IPS-18c (cell line): Measurements from ENCODE around the gene XIRP2.

ENCODE experiments used
- H3K4me3 ChIP-seq: 2 replicates; pipeline ENCODE4 v1.7.0; 2013; ENCODE audit warnings: low read depth, mild to moderate bottlenecking, low read length, moderate library complexity; ENCODE audit not compliant: insufficient read depth
- H3K9me3 ChIP-seq: one replicate; pipeline ENCODE4 v1.6.1; 2013; ENCODE audit warnings: mild to moderate bottlenecking, low read length, moderate library complexity; ENCODE audit not compliant: control insufficient read depth, insufficient read depth

XIRP2 gene, protein sequence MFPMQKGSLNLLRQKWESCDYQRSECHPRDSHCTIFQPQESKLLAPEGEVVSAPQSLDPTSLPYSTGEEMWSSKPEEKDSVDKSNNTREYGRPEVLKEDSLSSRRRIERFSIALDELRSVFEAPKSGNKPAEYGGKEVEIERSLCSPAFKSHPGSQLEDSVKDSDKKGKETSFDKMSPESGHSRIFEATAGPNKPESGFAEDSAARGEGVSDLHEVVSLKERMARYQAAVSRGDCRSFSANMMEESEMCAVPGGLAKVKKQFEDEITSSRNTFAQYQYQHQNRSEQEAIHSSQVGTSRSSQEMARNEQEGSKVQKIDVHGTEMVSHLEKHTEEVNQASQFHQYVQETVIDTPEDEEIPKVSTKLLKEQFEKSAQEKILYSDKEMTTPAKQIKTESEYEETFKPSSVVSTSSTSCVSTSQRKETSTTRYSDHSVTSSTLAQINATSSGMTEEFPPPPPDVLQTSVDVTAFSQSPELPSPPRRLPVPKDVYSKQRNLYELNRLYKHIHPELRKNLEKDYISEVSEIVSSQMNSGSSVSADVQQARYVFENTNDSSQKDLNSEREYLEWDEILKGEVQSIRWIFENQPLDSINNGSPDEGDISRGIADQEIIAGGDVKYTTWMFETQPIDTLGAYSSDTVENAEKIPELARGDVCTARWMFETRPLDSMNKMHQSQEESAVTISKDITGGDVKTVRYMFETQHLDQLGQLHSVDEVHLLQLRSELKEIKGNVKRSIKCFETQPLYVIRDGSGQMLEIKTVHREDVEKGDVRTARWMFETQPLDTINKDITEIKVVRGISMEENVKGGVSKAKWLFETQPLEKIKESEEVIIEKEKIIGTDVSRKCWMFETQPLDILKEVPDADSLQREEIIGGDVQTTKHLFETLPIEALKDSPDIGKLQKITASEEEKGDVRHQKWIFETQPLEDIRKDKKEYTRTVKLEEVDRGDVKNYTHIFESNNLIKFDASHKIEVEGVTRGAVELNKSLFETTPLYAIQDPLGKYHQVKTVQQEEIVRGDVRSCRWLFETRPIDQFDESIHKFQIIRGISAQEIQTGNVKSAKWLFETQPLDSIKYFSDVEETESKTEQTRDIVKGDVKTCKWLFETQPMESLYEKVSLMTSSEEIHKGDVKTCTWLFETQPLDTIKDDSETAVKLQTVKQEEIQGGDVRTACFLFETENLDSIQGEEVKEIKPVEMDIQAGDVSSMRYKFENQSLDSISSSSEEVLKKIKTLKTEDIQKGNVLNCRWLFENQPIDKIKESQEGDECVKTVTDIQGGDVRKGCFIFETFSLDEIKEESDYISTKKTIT (N-terminal part only)

DNA sequence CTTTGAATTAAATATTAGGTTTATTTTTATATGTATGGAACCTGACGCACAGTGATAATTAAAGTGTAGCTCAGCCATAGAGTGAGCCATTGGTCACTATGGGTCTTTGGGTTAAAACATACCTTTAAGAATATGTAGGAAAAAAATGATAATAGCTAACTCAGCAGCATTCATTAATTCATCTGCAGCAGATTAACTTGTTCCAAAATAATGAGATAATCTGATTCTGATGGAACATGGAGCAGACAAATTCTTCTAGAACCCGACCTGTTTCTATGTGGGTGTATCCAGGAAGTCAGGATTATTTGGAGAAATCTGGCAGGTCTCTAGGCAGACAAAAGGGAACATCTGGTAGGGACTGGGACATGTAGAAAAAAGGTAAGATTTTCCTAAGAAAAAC is at the start of gene XIRP2:
Gene XIRP2 (plus strand): TSS at position 301 of the 400 bp plus-strand sequence. CDS start 15,003 bp downstream, outside the sequence.
- Histone ChIP-seq H3K9me3 (no peaks in the 10 kb centered on the region), H3K4me3 (no peak within 1 kb of the TSS)

DNA sequence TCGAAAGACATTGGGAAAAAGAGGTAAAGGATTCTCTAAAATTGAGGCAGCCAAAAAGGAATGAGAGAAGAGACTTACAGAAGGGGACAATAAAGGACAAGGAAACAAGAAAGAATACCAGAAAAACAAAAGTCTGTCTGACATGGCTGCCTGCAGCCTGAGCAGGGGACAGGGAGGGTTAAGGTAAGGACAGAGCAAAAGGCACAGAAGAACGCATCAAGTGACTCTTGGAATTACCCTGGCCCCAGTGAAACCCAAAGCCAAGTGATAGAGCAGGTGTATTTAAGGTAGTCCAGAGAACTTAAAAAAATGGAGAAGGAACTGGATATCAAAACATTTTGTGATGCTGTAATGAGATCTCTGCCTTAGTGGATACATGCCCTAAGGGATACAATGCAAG is 47.1 kb upstream of the XIRP2 start:
- no peak overlapping the region for H3K4me3 ChIP-seq
- no peaks in the 10 kb centered on the region for H3K9me3 ChIP-seq

DNA sequence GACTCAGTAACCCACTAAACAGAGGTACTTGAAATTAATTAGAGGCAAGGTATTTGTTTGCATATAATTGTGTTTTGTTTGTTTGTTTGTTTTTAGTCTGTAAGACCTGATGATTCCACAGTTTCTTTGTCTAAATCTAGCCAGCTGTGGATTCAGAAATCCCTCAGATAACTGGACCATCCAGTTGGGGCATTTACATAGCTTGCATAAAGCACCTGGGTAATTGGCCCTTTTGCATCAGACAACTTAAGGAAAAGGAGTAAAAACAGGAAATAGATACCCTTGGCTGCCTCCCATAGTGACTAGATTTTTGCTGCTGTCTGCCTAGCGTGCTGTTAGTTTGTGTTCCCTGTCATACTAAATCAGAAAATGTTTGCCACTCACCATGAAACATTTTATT is 46.6 kb upstream of the XIRP2 start:
- H3K4me3 ChIP-seq: no peak overlapping the region
- H3K9me3 ChIP-seq: no peaks in the 10 kb centered on the region

DNA sequence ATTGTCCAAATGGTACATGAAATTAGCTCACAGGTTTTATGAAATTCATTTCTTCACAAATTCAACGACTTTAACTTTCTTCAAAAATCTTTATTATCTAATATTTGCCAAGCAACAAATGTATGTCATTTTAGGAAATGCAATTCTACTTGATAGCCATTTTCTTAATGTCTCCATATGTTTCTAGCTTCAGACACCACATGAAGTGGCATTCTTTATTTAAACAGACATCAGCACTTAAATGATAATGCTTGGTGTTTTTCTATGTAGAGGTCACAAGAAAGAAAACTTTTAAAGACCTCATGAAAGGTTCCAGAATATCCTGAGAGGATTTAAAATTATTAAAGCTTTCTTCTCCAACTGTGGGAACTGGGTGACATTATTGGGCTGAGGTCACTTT is 44.2 kb upstream of the XIRP2 start:
- no peak overlapping the region for H3K4me3 ChIP-seq
- peaks cover 2% of the 10 kb centered on the region for H3K9me3 ChIP-seq

DNA sequence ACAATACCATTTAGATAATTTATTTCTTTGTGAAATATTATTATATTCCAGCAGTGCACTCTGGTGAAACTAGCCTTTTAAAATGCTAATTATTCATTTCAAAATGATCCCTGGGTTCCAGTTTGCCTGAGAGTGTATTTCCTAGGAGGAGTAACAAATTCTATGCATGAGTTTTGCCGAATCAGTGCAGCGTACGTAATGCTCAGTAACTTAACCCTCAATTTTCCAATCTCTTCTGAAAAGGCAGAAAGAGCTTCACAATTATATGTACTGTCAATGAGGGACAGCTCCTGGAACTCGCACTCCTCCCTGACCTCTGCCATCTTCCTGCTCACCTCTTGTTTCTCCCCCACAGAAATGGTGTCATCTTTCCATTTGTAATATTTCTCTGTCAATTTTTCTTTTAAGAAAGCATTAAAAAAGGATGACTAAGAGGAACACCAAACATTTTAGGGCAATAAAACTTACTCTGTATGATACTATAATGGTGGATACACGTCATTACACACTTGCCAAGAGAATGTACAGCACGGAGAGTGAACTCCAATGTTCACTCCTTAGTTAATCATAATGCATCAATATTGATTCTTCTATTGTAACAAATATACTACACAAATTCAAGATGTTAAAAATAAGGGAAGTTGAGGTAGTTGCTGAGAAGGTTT is 25.7 kb upstream of the XIRP2 start:
- H3K4me3 ChIP-seq: no peak overlapping the region
- no peaks in the 10 kb centered on the region for H3K9me3 ChIP-seq

DNA sequence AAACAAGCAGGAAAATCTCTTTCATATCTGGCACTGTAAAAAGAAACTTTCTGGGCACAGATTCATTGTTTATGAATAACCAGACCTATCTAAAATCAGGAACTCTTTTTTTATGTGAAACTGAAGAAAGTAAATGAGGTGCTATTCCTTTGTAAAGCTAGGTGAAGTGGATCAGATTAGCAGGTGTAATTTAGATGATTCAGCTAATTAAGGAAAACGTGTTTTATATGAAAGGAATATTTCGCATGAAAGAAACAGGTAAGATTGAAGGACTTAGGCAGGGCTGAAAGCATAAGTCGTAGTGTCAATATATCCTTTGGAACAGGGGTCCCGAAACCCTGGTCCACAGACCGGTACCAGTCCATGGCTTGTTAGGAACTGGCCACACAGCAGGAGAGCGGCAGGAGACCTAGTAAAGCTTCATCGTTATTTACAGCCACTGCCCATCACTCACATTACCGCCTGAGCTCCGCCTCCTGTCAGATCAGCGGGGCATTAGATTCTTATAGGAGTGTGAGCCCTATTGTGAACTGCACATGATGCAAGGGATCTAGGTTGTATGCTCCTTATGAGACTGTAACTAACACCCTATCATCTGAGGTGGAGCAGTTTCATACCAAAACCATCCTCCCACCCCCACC is 20.3 kb upstream of the XIRP2 start:
- H3K9me3 ChIP-seq: no peaks in the 10 kb centered on the region
- no peak overlapping the region for H3K4me3 ChIP-seq

DNA sequence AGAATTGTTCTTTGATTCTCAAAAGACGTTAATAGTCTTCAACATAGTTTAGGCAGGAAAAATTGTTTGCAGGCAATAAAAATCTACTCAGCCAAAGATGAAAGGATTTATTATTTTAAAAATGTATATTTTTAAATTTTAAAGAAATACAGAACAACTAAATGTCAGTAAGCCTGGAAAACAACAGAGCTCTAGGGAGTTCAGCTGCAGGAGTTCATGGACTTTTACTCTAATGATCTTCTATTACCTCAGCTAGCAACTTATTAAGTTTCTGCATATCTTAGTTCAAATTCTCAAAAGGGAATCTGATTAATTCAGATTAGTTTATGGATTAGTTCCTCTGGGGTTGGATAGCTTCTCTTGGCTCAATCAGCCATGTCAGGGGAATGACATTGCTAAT is 17.9 kb upstream of the XIRP2 start:
- Histone ChIP-seq H3K4me3 (no peak overlapping the region), H3K9me3 (no peaks in the 10 kb centered on the region)

DNA sequence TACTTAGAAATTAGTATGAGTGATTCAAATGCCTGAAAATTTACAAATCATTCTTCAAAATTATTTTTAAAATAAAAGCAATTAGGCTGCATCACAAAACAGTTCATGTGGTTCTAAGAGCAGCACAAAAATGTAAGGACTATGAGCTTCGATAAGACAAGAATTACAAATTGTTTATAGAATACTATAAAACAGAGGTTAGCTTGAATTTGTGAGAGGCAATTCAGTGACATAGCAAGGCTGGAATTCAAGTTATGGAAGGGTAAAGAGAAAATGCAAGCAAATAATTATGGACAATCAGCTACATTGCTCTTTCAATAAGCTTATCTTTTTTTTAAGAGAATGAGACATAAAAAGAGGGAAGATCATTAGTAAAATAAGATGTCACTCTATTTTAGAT is 7.1 kb upstream of the XIRP2 start:
- no peak overlapping the region for H3K4me3 ChIP-seq
- no peaks in the 10 kb centered on the region for H3K9me3 ChIP-seq

DNA sequence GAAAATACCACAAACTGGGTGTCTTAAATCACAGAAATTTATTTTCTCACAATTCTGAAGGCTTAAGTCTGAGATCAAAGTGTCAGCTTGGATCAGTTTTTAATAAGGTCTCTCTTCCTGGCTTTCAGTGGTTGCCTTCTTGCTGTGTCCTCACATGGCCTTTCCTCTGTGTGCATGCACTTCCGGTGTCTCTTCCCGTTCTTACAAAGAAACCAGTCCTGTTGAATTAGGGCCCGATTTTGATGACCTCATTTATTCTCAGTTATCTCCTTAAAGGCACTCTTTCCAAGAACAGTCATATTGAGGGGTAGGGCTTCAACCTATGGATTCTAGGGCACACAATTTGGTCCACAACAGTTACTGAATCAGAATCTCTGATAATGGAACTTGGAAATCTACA is 5.4 kb upstream of the XIRP2 start:
- no peaks in the 10 kb centered on the region for H3K9me3 ChIP-seq
- H3K4me3 ChIP-seq: no peak overlapping the region

DNA sequence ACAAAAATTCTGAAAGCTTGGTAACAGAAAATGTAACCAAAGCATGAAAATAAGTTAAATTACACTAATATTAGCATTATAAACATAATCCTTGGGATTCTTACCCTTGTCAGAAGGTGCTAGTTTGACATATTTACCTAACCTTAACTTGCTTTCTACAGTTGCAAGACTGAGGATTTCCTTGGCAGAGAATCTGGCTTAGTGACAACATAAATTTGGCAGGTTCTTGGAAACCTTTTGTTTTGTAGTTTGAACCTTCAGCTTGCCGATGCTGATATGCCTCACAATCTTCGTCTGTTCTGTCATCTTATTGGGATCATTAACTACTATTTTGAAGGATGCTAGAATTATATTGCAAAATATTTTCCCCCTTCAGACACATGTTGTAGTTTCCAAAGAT is 3.4 kb downstream of the XIRP2 start:
- Histone ChIP-seq H3K4me3 (no peak overlapping the region), H3K9me3 (no peaks in the 10 kb centered on the region)

DNA sequence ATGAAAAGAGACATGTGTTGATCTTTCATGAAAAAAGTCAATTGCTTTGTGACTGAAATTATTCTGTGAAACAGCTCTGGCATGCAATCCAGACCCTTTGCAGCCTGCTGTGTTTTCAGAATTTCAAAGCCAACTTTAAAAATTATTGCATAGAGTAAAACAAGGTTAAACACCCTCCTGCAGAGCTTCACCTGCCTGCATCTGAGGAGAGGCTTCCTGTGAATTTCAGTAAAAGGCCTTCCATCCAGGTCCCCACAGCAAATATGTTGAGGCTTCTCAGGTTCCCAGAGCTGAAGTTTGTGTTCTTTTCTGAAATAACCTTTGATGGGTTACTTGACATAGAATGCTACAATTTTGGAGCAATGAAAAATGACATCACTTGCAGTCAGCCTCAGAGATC is 4.1 kb downstream of the XIRP2 start:
- Histone ChIP-seq H3K4me3 (no peak overlapping the region), H3K9me3 (no peaks in the 10 kb centered on the region)

DNA sequence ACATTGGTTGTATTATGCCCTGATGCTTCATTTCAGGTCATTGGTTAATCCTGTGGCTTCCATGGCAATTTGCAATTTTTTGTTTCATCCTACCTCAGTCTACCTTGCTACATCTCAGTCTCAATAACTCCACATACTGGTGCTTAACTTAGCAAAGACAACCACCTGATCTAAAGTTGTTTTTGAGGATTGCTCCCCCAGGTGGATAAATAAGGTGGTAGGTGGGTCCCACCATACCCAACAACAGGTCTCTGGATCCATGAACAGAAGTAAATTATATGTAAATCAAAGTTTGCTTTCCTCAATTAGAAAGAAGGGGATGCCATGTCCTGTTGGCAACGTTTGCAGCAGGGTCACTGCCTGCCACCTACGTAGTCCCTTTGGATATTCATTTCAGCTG is 7.0 kb downstream of the XIRP2 start:
- H3K9me3 ChIP-seq: no peaks in the 10 kb centered on the region

DNA sequence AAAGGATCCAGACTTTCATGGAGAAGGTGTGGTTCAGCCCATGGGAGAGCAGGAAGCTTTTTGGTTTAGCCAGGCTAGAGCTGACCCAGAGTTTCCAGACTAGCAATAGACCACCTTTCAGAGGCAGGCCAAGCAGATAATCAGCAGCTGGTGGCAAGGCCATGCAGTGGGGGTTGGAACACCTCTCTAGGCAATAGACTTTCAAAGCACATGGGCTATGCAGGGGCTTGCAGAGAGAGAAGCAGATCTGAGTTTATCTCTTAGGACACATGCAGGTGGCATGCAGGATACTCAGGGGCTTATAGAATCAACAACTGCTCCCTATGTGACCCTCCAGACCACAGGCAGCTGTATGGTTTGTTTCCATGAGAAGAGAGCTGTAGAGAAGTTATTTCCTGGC is 9.4 kb downstream of the XIRP2 start:
- H3K9me3 ChIP-seq: no peaks in the 10 kb centered on the region
- no peak overlapping the region for H3K4me3 ChIP-seq

More for the DNA sequence above, 7.0 kb downstream of the XIRP2 start:
- no peak overlapping the region for H3K4me3 ChIP-seq

DNA sequence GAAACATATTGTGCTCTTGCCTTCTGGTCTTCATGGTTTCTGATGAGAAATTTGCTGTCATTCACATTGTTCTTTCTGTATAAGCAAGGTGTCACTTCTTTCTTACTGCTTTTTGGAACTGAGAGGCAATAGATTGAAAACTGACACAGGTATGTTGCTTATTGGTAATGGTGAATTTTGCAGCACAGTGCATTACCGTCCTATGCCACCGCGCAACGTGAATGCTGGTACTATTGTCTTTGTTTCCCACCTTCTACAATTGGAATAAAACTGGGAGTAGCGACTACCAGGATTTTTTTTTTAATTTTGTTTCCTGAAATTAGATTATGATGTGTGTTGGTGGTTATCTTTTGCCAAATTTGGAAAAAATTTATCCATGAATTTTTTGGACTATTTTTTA is 11.4 kb downstream of the XIRP2 start:
- H3K4me3 ChIP-seq: no peak overlapping the region
- H3K9me3 ChIP-seq: no peaks in the 10 kb centered on the region

DNA sequence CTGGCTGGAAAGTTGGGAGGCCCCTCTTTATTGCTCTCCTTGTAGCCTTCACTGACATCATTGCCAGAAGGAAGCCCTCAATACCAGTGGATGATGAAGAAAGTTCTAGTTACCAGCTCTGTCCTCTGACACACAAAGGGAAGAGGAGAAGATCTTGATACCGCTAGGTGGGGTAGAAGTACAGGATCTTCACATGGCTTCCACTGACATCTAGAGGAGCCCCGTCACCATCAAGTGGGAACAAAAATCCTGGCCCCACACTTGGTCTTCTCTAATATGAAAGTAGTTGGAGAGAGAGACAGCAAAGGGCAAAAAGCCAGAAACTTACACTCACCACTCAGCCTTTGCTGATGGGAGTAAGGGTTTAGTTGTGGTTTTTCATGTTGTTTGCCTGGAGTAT is 12.4 kb downstream of the XIRP2 start:
- H3K9me3 ChIP-seq: no peaks in the 10 kb centered on the region
- no peak overlapping the region for H3K4me3 ChIP-seq

DNA sequence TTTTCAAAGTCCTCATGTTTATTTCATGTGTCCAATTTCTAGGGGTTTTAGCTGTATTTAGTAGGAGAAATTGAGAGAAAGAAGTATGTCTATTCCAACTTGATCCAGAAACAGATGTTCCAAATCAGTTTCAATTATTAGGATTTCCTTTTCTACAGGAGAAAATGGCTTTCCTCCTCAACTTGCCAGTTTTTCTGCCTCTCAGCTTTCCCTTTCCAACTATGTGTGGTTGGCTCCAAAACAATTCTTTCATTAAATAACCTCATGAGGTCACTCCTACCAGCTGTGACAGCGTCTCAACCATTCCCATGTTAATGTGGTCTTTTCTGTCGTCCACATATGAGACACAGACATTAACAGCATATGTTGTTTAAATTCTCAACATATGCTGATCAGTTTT is 13.1 kb downstream of the XIRP2 start:
- H3K9me3 ChIP-seq: no peaks in the 10 kb centered on the region
- H3K4me3 ChIP-seq: no peak overlapping the region

DNA sequence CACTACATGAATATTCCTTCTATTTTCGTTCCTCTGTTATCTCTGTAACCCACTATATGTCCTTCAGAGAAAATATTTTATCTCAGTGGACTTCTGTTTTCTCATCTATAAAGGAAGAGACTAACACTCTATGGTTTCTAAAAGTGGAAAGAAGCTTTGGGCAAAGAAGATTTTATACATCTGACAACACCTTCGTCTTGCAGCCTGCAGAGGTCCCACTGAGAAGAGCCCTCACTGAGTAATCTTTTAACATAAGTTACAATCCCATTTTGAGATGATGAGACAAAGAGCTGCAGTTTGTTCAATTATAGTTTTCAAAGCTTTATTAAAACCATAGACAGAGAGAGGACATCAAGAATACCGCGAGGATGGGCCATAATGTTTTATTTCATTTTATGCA is 28.7 kb downstream of the XIRP2 start:
- Histone ChIP-seq H3K4me3 (no peak overlapping the region), H3K9me3 (peaks cover 4% of the 10 kb centered on the region)
